Measurements from ENCODE around the gene STXBP6.
"Not testable (repeated sequence)": the region's sequence is repeated elsewhere in the genome, so short reads cannot be mapped to it uniquely, and the experiment has no call there.

Gene STXBP6

DNA sequence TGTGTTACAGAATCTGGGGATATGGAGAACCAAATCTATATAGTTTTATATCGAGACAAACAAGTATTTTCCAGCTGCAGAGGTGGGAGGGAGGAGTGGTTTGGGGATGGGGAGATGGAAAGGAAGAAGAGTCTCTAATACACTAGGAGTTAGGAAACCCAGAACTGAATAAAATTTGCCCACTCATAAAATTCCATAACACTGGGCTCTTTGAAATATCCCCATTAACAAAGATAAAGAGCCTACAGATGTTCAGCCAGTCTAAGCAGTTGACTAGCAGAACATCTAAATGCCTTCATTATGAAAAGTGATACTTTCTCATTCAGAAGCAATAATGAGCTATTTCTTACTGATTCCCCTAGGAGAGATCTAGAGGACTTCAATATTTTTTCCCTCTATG is 264.2 kb downstream of the STXBP6 start:
- no peak for DNase-seq

DNA sequence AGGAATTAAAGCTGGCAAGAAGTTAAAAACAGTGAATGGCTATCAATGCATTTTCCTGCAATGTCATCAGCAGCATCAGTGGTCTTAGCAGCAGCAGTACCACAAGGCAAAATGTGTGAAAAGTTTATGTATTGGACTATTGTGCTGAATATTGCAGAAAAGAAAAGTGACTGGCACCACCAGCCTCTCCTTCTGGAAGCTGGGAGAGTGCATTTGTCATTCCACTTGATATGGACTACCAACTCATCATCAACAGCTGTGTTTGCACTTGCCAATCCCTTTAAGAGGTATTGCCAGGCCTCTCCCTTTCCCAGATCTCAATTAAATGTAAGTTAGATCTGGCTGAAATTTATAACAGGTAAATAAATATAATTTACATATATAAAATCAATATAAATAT is 265.0 kb downstream of the STXBP6 start:
- no peak for DNase-seq

DNA sequence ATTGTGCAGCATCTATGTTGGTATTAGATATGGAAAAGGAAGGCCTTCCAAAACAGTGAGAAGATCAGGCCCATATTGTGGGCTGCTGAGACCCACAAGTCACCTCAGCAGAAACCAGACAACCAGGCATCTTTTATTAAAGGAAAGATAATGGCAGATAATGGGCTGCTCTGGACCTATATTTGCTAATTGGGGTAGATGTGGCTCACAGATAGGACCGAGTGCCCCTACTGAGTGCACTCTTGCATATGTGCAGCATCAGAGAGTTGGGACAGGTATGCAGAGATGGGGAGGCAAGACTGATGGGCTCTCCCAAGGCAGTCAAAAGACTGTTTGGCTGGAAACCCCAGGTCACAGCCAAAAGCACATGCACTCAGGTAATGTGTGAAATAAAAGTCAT is 266.2 kb downstream of the STXBP6 start:
- no peak for DNase-seq

DNA sequence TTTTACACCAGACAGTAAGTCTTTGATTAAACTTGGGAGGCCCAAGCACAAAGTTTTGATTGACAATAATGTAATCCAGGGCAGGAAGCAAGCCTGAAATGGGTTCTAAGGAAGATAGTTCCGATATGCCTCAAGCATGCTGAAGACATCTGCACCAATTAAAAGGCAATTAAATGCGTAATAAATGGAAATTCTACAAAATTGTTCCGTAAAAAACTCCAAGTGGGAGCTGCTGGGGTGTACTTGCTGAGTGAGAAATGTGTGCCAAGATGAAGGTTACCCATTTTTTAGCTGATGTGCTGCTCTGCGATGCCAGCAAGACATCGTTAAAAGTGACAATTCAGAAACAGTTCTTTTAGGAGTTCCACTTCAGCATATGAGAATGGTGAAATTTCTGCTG is 269.7 kb downstream of the STXBP6 start:
- no peak for DNase-seq

DNA sequence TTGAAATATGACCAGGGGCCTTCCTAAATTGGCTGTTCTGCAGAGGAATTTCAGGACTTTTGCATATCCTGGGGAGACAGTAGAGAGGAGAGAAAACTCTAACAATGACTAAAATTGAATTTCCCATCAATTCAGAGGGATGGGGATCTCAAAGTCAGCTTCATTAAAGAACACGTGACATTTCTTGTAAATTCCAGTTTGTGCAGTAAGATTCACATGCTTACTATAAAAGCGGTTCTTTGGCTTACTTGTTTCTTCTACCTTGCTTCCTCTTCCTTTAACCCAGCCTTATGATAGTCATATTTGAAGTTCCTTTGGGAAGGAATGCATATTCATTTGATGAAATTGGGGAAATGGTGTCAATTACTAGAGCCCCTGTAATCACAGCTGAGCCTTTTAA is 272.3 kb downstream of the STXBP6 start:
- DNase-seq = no peak

DNA sequence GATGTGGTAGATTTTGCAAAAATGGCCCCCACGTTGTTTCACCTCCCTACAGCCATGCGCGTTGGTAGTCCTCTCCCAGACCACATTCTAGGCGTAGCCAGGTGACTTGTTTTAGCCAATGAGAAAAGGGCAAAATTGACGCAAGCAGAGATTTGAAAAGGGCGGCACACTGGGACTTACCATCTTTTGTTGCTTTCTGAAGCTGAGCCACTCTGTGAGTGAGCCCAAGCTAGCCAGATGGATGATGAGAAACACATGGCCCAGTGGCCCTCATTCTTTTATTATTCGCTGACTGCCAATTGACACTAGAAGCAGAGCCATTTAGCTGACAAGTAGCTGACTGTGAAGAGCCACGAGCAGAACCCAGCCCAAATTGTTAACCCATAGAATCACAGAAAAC is 274.0 kb downstream of the STXBP6 start:
- no peak for DNase-seq

DNA sequence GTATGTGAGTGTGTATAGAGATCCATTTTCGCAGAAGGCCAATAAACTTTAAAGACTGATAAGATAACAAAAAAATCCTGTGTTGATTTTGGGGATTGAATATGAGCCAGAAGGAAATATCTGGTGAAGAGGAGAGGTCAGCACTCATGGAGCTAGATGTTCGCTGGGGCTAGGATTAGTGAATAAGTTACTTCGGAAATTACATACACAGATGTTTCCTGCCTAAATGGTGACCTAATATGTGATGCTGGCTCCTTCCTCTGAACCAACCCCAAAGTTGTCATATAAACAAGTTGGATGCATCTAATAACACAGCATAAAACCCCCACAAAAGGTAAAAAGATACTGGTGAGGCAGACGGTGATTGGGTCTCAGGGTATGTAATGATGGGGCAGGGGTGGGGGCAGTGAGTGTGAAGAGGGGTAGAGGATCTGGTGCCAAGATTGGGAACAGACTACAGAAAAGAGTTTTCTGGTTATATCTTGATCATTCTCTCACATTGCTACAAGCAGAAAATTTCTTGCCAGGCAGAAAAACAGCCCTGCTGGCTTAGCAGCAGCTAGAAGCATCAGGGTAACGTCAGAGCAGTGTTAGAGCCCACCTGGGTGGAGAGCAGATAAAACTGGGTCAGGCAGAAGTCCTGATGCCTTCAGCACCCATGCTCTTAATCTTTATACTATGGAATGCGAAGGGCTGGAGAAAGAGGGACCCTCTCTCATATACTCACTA is 275.6 kb downstream of the STXBP6 start:
- no peak for DNase-seq

DNA sequence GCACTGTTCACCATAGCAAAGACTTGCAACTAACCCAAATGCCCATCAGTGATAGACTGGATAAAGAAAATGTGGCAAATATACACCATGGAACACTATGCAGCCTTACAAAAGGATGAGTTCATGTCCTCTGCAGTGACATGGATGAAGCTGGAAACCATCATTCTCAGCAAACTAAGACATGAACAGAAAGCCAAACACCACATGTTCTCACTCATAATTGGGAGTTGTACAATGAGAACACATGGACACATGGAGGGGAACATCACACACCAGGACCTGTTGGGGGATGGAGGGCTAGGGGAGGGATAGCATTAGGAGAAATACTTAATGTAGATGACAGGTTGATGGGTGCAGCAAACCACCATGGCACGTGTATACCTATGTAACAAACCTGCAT is 276.4 kb downstream of the STXBP6 start:
- not testable (repeated sequence) for DNase-seq

DNA sequence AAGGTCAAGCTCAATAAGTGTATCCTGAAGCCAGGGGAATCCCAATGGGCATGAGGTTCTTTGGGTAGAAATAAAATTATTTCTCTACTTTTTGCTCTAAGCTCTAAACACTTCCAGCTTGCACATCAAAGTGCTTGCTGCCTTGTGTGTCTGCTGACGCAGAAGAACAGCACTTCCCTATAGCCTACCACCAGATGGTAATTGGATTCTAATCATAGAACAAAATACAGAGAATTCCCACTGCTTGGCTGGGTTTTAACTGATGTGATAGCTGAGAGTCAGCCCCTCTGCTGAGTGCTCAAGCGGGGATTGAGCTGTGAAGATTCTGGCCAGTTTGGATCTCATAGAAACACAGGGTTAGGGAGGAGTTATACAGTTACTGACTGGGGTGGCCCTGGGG is 283.5 kb downstream of the STXBP6 start:
- DNase-seq = no peak

DNA sequence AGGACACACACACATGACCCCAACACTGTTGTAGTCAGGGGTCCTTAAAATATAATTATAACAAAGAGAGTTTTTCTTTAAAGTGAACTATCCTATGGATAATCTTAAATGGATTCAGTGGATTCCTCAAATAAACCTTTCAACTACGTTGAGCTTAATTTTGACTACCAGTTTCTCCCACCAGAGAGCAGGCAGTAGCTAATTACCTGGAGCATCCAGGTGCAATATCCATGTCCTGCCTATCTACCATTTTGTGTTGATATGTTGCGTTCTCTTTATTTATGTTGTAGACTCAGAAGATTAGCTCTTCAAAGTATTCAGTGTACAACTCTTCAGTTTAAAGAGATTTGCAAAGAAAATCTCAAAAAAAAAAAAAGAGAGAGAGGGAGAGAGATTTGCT is 288.8 kb downstream of the STXBP6 start:
- no peak for DNase-seq

Measured in stimulated activated CD4-positive, alpha-beta T cell treated with anti-CD3 and anti-CD28 coated beads, Interleukin-2, amount 100 ng/mL, for 24 hours (primary cell).